Rectal smooth muscle tissue (tissue), 1 donor: ENCODE measurements around the gene KRT38.

Experiments
- H3K27ac ChIP-seq: one replicate; pipeline ENCODE4 v1.7.0; 2013; ENCODE audit warnings: low read depth, low read length, inconsistent platforms
- H3K27me3 ChIP-seq: one replicate; pipeline ENCODE4 v1.7.0; 2013; ENCODE audit warnings: low read length; ENCODE audit not compliant: control insufficient read depth, insufficient read depth
- H3K36me3 ChIP-seq: one replicate; pipeline ENCODE4 v1.7.0; 2013; ENCODE audit warnings: low read length; ENCODE audit not compliant: control insufficient read depth, insufficient read depth
- H3K4me1 ChIP-seq: one replicate; pipeline ENCODE4 v1.7.0; 2013; ENCODE audit warnings: low read length; ENCODE audit not compliant: control insufficient read depth, insufficient read depth
- H3K4me3 ChIP-seq: one replicate; pipeline ENCODE4 v1.7.0; 2013; ENCODE audit warnings: low read length
- H3K9ac ChIP-seq: one replicate; pipeline ENCODE4 v1.7.0; 2013; ENCODE audit warnings: low read length

Gene KRT38

DNA sequence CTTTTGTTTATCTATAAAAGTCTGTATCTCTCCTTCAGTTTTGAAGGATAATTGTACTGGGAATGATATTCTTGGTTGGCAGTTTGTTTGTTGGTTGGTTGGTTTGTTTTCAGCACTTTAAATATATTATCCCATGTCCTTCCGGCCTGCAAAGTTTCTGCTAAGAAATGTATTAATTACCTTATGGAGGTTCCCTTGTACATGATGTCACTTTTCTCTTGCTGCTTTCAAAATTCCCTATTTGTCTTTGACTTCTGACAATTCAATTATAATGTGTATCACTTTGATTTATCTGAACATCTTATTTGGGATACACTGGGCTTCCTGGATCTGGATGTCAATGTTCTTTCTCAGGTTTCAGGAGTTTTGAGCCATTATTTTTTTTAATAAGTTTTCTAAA, 54.6 kb downstream of the KRT38 start:
- H3K27ac ChIP-seq = no peak overlapping the region
- no peaks in the 10 kb centered on the region for H3K4me1 ChIP-seq
- no peak overlapping the region for H3K4me3 ChIP-seq
- no peak overlapping the region for H3K9ac ChIP-seq
- no peaks in the 10 kb centered on the region for H3K36me3 ChIP-seq
- H3K27me3 ChIP-seq = no peaks in the 10 kb centered on the region
